ENCODE data around the gene SAMM50.

DNA sequence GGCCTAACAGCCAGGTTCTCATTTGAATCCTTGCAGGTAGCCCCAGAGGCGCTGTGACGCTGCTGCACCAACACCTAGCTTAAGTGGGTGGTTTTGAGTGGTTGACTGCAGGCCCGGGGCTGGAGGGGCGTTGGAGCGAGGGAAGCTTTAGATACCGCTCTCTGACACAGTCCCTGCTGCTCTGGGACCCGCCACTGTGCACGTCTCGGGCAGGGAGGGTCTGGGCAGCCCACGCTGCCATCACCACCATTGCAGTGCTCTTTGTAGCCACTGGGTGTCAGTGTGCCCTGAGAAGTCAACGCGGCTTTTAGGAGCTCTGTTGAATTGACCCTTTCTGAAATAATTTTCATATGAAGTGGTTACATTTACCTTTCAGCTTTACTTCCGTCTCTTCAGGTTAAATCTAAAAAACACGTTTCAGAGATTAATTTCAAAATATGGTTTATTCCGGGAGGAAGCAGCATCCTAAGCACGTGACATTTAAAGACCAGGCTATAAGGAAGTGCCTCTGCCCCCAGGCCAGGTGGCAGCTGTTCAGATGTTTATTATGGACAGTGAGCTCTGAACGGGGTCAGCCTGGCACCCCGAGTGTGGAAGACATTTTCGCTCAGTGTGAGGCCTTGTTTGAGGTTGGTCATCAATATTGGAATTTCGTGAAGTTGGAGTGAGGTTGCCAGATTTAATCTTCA lies 38.0 kb downstream of the SAMM50 start:
- TF ChIP-seq, protein P1, sequence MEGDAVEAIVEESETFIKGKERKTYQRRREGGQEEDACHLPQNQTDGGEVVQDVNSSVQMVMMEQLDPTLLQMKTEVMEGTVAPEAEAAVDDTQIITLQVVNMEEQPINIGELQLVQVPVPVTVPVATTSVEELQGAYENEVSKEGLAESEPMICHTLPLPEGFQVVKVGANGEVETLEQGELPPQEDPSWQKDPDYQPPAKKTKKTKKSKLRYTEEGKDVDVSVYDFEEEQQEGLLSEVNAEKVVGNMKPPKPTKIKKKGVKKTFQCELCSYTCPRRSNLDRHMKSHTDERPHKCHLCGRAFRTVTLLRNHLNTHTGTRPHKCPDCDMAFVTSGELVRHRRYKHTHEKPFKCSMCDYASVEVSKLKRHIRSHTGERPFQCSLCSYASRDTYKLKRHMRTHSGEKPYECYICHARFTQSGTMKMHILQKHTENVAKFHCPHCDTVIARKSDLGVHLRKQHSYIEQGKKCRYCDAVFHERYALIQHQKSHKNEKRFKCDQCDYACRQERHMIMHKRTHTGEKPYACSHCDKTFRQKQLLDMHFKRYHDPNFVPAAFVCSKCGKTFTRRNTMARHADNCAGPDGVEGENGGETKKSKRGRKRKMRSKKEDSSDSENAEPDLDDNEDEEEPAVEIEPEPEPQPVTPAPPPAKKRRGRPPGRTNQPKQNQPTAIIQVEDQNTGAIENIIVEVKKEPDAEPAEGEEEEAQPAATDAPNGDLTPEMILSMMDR (IDR thresholded peaks at IDR 0.05), result peak; percentile 90
- no peak for TF ChIP-seq ZFX (IDR thresholded peaks at IDR 0.05; ENCODE audit: borderline replicate concordance)

All from 22Rv1 (cell line).